Hepatocyte (in vitro differentiated cells): Measurements from ENCODE around the gene PPCDC.
"Not testable (repeated sequence)": the region's sequence is repeated elsewhere in the genome, so short reads cannot be mapped to it uniquely, and the experiment has no call there.

Source experiments
- EZH2 ChIP-seq: fragments of 200-600 bp; sonication (generic); IDR thresholded peaks from 2 replicates; pipeline ENCODE4 v1.6.1; 2016; ENCODE audit warnings: antibody characterized with exemption, mild to moderate bottlenecking, borderline replicate concordance
- EZH2phosphoT487 ChIP-seq: fragments of 200-600 bp; sonication (generic); IDR thresholded peaks from one replicate; pipeline ENCODE4 v1.6.1; 2018; ENCODE audit warnings: antibody characterized with exemption, mild to moderate bottlenecking, low read depth, moderate library complexity; ENCODE audit not compliant: unreplicated experiment, severe bottlenecking
- TF ChIP-seq, protein P1 (sequence below): fragments of 200-600 bp; sonication (generic); IDR thresholded peaks from 2 replicates; pipeline ENCODE4 v1.5.1; 2016; ENCODE audit warnings: antibody characterized with exemption, mild to moderate bottlenecking; ENCODE audit not compliant: poor library complexity

DNA sequence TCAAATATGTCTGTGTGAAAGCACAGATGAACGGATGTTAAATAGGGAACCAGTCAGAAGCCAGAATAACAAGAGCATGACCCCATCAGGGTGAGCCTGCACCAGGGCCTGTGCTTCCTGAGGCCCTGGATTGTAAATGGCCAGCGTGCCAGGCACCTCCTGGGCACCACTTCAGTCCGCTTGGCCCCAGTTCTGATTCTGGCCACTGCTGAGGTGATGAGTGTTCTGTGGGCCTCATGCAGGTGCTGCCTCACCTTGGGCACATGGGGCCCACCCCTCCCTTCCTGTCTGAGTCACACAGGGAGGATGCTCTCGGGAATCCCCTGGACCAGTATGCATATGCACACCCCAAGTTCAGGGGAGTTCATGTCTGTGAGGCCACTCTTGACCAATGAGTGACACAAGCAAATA, 54.2 kb downstream of the PPCDC start:
- TF ChIP-seq, protein P1, sequence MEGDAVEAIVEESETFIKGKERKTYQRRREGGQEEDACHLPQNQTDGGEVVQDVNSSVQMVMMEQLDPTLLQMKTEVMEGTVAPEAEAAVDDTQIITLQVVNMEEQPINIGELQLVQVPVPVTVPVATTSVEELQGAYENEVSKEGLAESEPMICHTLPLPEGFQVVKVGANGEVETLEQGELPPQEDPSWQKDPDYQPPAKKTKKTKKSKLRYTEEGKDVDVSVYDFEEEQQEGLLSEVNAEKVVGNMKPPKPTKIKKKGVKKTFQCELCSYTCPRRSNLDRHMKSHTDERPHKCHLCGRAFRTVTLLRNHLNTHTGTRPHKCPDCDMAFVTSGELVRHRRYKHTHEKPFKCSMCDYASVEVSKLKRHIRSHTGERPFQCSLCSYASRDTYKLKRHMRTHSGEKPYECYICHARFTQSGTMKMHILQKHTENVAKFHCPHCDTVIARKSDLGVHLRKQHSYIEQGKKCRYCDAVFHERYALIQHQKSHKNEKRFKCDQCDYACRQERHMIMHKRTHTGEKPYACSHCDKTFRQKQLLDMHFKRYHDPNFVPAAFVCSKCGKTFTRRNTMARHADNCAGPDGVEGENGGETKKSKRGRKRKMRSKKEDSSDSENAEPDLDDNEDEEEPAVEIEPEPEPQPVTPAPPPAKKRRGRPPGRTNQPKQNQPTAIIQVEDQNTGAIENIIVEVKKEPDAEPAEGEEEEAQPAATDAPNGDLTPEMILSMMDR = not testable (repeated sequence)
- TF ChIP-seq EZH2, EZH2phosphoT487: not testable (repeated sequence)
